ENCODE data around the gene ARHGEF19. TPM values are rescaled to one million over a fixed set of nuclear protein-coding genes. Genes with fewer than 3 reads are reported as not detected.

Gene ARHGEF19
- total RNA-seq, 4 donors from 2014 or later, result 3.3 to 4.6 (median 3.9) TPM

- Histone ChIP-seq H3K4me3 (no peak overlapping the region), H3K27me3 (no peaks in the 10 kb centered on the region), H3K9me3 (no peaks in the 10 kb centered on the region), H3K36me3 (no peaks in the 10 kb centered on the region), H3K4me1 (peaks cover 37 to 64% (median 60%) of the 10 kb centered on the region in 4 donors), H3K27ac (replicated peaks in 1 of 4) (peak overlapping the region in 3 of 4 donors; percentile 83 to 89 (median 85))
- intact Hi-C loops (cut with DNase I), result no loop called here
- no peak for DNase-seq (ENCODE audit: extremely low spot score)
- WGBS, result 87% methylated on average over 9 of the region's 9 CpGs
- TF ChIP-seq CTCF (IDR thresholded peaks at IDR 0.05) (no peak), POLR2AphosphoS5 (IDR thresholded peaks at IDR 0.05) (no peak), EP300 (IDR thresholded peaks at IDR 0.05) (no peak), POLR2A (IDR thresholded peaks at IDR 0.05; ENCODE audit: low read depth) (no peak)
Measured at GRCh38 chr1:16174261-16174868, 38.1 kb downstream of the ARHGEF19 start.

GRCh38 chr1:16173447-16174260 is 38.8 kb downstream of the ARHGEF19 start:
- no peak for TF ChIP-seq CTCF (IDR thresholded peaks at IDR 0.05)
- no peak for TF ChIP-seq POLR2A (IDR thresholded peaks at IDR 0.05; ENCODE audit: low read depth)
- TF ChIP-seq POLR2AphosphoS5 (IDR thresholded peaks at IDR 0.05), result no peak
- H3K27me3 ChIP-seq, result no peaks in the 10 kb centered on the region
- H3K9me3 ChIP-seq, result no peaks in the 10 kb centered on the region
- no peak for DNase-seq (ENCODE audit: extremely low spot score)
- H3K36me3 ChIP-seq, result no peaks in the 10 kb centered on the region
- intact Hi-C loops (cut with DNase I), result no loop called here
- 68% methylated on average over 4 of the region's 12 CpGs for WGBS
- H3K4me3 ChIP-seq, result no peak overlapping the region
- peak overlapping the region in 3 of 4 donors; percentile 7 to 45 (median 39) for H3K27ac ChIP-seq (replicated peaks in 1 of 4)
- peaks cover 37 to 58% (median 54%) of the 10 kb centered on the region in 4 donors for H3K4me1 ChIP-seq

- peaks cover 39 to 59% (median 52%) of the 10 kb centered on the region in 4 donors for H3K4me1 ChIP-seq
- peak overlapping the region in 3 of 4 donors; percentile 7 to 45 (median 39) for H3K27ac ChIP-seq (replicated peaks in 1 of 4)
- H3K36me3 ChIP-seq, result no peaks in the 10 kb centered on the region
- no peaks in the 10 kb centered on the region for H3K27me3 ChIP-seq
- DNase-seq (ENCODE audit: extremely low spot score), result no peak
- 86% methylated on average over 14 of the region's 14 CpGs for WGBS
- H3K9me3 ChIP-seq, result no peaks in the 10 kb centered on the region
- TF ChIP-seq POLR2AphosphoS5 (IDR thresholded peaks at IDR 0.05), result peak in 1 of 2 donors; percentile 13
- TF ChIP-seq POLR2A (IDR thresholded peaks at IDR 0.05; ENCODE audit: low read depth), result no peak
- TF ChIP-seq CTCF (IDR thresholded peaks at IDR 0.05), result no peak
- no peak for TF ChIP-seq EP300 (IDR thresholded peaks at IDR 0.05)
- H3K4me3 ChIP-seq, result no peak overlapping the region
- intact Hi-C loops (cut with DNase I), result no loop called here
Measured at GRCh38 chr1:16172964-16173446, 39.4 kb downstream of the ARHGEF19 start.

- TF ChIP-seq CTCF (IDR thresholded peaks at IDR 0.05) (no peak), EP300 (IDR thresholded peaks at IDR 0.05) (no peak), POLR2A (IDR thresholded peaks at IDR 0.05; ENCODE audit: low read depth) (no peak), POLR2AphosphoS5 (IDR thresholded peaks at IDR 0.05) (no peak)
- H3K27me3 ChIP-seq, result peaks cover 0 to 5% (median 0%) of the 10 kb centered on the region in 4 donors
- no peak for DNase-seq (ENCODE audit: extremely low spot score)
- H3K27ac ChIP-seq (replicated peaks in 1 of 4), result no peak overlapping the region
- WGBS, result 94% methylated on average over 14 of the region's 15 CpGs
- H3K36me3 ChIP-seq, result no peaks in the 10 kb centered on the region
- H3K9me3 ChIP-seq, result no peaks in the 10 kb centered on the region
- intact Hi-C loops (cut with DNase I), result no loop called here
- H3K4me1 ChIP-seq, result peaks cover 46 to 59% (median 54%) of the 10 kb centered on the region in 4 donors
- no peak overlapping the region for H3K4me3 ChIP-seq
Measured at GRCh38 chr1:16172218-16172830, 40.1 kb downstream of the ARHGEF19 start.
